Kidney (tissue), 14 donors: ENCODE measurements around the gene DENND5B. TPM values are rescaled to one million over a fixed set of nuclear protein-coding genes. Genes with fewer than 3 reads are reported as not detected.

Experiments used
- DNase-seq, 5 donors: peaks; one replicate each; pipeline ENCODE4 v3.0.0-alpha.2; 2013 to 2020
- FAIRE-seq: peaks from 2 replicates; lab custom pipeline; 2012; peaks lifted over from hg19 to GRCh38; lab: Jason Lieb, UNC
- H3K27ac ChIP-seq, 2 donors: one replicate each; pipeline ENCODE4 v1.7.0; 2013; ENCODE audit warnings: low read depth in 2 of 2, low read length in 2 of 2, inconsistent platforms in 1 of 2
- H3K27me3 ChIP-seq: one replicate; pipeline ENCODE4 v1.7.1; 2013; ENCODE audit warnings: low read length, inconsistent platforms; ENCODE audit not compliant: control insufficient read depth, insufficient read depth
- H3K36me3 ChIP-seq, 3 donors: one replicate each; pipeline versions ENCODE4 v1.7.0 to v1.7.1; 2013; ENCODE audit warnings: low read length in 3 of 3, control low read depth in 1 of 3, inconsistent platforms in 1 of 3; ENCODE audit not compliant: insufficient read depth in 3 of 3, control insufficient read depth in 2 of 3
- H3K4me1 ChIP-seq, 3 donors: one replicate each; pipeline versions ENCODE4 v1.7.0 to v1.7.1; 2013; ENCODE audit warnings: low read length in 3 of 3, inconsistent platforms in 1 of 3, low read depth in 1 of 3; ENCODE audit not compliant: control insufficient read depth in 2 of 3, insufficient read depth in 2 of 3
- H3K4me3 ChIP-seq, 3 donors: one replicate each; pipeline versions ENCODE4 v1.7.0 to v1.8.1; 2013; ENCODE audit warnings: low read length in 3 of 3, control low read depth in 1 of 3, inconsistent platforms in 1 of 3
- H3K9ac ChIP-seq, 3 donors: one replicate each; pipeline versions ENCODE4 v1.7.0 to v1.7.1; 2013; ENCODE audit warnings: low read length in 3 of 3, control low read depth in 1 of 3, inconsistent platforms in 1 of 3
- H3K9me3 ChIP-seq, 3 donors: one replicate each; pipeline versions ENCODE4 v1.7.0 to v1.7.1; 2013; ENCODE audit warnings: low read length in 3 of 3, control low read depth in 1 of 3, inconsistent platforms in 1 of 3; ENCODE audit not compliant: control insufficient read depth in 2 of 3, insufficient read depth in 1 of 3
- CTCF ChIP-seq: IDR thresholded peaks from 3 replicates; pipeline ENCODE4 v1.5.1; 2012; ENCODE audit warnings: mild to moderate bottlenecking, moderate library complexity, borderline replicate concordance; ENCODE audit not compliant: insufficient read depth; ENCODE audit errors: extremely low read depth
- intact Hi-C: fragments of 100-400 bp; cut with DNase I; formaldehyde crosslinking; loops from one replicate; pipeline ENCODE4 v1.11.1; 2022
- polyA plus RNA-seq: library from polyadenylated mRNA; stranded (reverse); fragments of 350-450 nt; fragmentation: Illumina TruSeq; extraction: RNeasy Lipid Tissue Mini Kit (QIAGEN cat#74804); gene quantifications from one replicate; pipeline ENCODE4 v1.2.3, GENCODE V29; 2014; ENCODE audit warnings: low read depth, low replicate concordance; ENCODE audit not compliant: insufficient read depth
- total RNA-seq: library from RNA; stranded (reverse); fragmentation: NEBNext Ultra II Directional; extraction: Animal tissue kit (Norgen Biotek cat#: 25700); gene quantifications from one replicate; pipeline ENCODE4 v1.2.1, GENCODE V29; 2021
- donor health status: control.
- donor health status: control.
- donor health status: control.
- donor health status: control.
- donor health status: control.
- donor health status: DM: yes; HTN: yes; CAD: no.
- donor health status: Normal renal cell carcinoma (clear cell type).

The DENND5B gene
- total and polyA plus RNA-seq, 2 donors from 2014 or later: 2.9 to 14.1 TPM

GRCh38 chr12:31631809-31632208 lies 40.9 kb upstream of the DENND5B start:
- FAIRE-seq: no peak

GRCh38 chr12:31631023-31631724 lies 40.2 kb upstream of the DENND5B start:
- no peak for DNase-seq
- Histone ChIP-seq H3K4me1 (peaks cover 3 to 8% (median 4%) of the 10 kb centered on the region in 3 donors), H3K27me3 (no peaks in the 10 kb centered on the region), H3K9ac (no peak overlapping the region), H3K36me3 (no peaks in the 10 kb centered on the region), H3K9me3 (no peaks in the 10 kb centered on the region), H3K4me3 (no peak overlapping the region), H3K27ac (no peak overlapping the region)
- FAIRE-seq: no peak
- intact Hi-C loops: loop anchor here (5.0 kb wide), 1 partner anchor 229 kb away; no protein-coding TSS in a partner anchor
- no peak for TF ChIP-seq CTCF

More at GRCh38 chr12:31631809-31632208, 40.9 kb upstream of the DENND5B start:
- Histone ChIP-seq H3K4me3 (no peak overlapping the region), H3K9ac (no peak overlapping the region), H3K36me3 (no peaks in the 10 kb centered on the region), H3K27ac (no peak overlapping the region), H3K27me3 (no peaks in the 10 kb centered on the region), H3K4me1 (peaks cover 3 to 8% (median 4%) of the 10 kb centered on the region in 3 donors), H3K9me3 (no peaks in the 10 kb centered on the region)
- intact Hi-C loops: loop anchor here (5.0 kb wide), 1 partner anchor 230 kb away; no protein-coding TSS in a partner anchor
- DNase-seq: no peak
- TF ChIP-seq CTCF: no peak

GRCh38 chr12:31629756-31630732 lies 39.1 kb upstream of the DENND5B start:
- intact Hi-C loops: loop anchor here (5.0 kb wide), 1 partner anchor 228 kb away; no protein-coding TSS in a partner anchor
- Histone ChIP-seq H3K27ac (peak overlapping the region in 1 of 2 donors; percentile 53), H3K4me3 (peak overlapping the region in 2 of 3 donors; percentile 6 to 18), H3K27me3 (no peaks in the 10 kb centered on the region), H3K9me3 (no peaks in the 10 kb centered on the region), H3K36me3 (no peaks in the 10 kb centered on the region), H3K4me1 (peaks cover 3 to 8% (median 4%) of the 10 kb centered on the region in 3 donors), H3K9ac (no peak overlapping the region)
- DNase-seq (peak; percentile 20 to 94 (median 75)), FAIRE-seq (no peak)
- no peak for TF ChIP-seq CTCF
